GM12891 (cell line): ENCODE data around the gene ANKRD23. TPM values are rescaled to one million over a fixed set of nuclear protein-coding genes. Genes with fewer than 3 reads are reported as not detected.
A peak's percentile ranks its signal among the peaks of the same experiment; 100 is the strongest.
"Not testable (repeated sequence)": the region's sequence is repeated elsewhere in the genome, so short reads cannot be mapped to it uniquely, and the experiment has no call there.

Source experiments
- DNase-seq: peaks from one replicate; pipeline ENCODE4 v3.0.0; 2011; ENCODE audit warnings: low spot score; ENCODE audit not compliant: insufficient read length
- FAIRE-seq: peaks from 2 replicates; lab custom pipeline; 2011; peaks lifted over from hg19 to GRCh38; lab: Jason Lieb, UNC
- PAX5 ChIP-seq: IDR thresholded peaks from 2 replicates; pipeline ENCODE4 v1.6.1; 2011; ENCODE audit warnings: low read length, moderate library complexity, mild to moderate bottlenecking; ENCODE audit not compliant: insufficient read depth, severe bottlenecking
- POLR2A ChIP-seq: IDR thresholded peaks from 2 replicates; pipeline ENCODE4 v1.6.1; 2011; ENCODE audit warnings: low read depth, low read length, control low read depth
- POLR2AphosphoS5 ChIP-seq: IDR thresholded peaks from 2 replicates; pipeline ENCODE4 v1.6.1; 2011; ENCODE audit warnings: low read depth, low read length, control low read depth
- POU2F2 ChIP-seq: IDR thresholded peaks from 2 replicates; pipeline ENCODE4 v1.6.1; 2011; ENCODE audit warnings: low read depth, mild to moderate bottlenecking, control low read depth, low read length, moderate library complexity
- SPI1 ChIP-seq: IDR thresholded peaks from 2 replicates; pipeline ENCODE4 v1.6.1; 2011; ENCODE audit warnings: low read depth, low read length, control low read depth
- TAF1 ChIP-seq: IDR thresholded peaks from 2 replicates; pipeline ENCODE4 v1.6.1; 2011; ENCODE audit warnings: low read depth, low read length, control low read depth
- polyA plus RNA-seq: library from polyadenylated mRNA; unstranded; fragments of >200 nt; gene quantifications from one replicate; pipeline ENCODE4 v1.2.1, GENCODE V29; 2012; ENCODE audit warnings: low read depth, missing spikeins, inconsistent platforms; ENCODE audit not compliant: missing spikeins

ANKRD23 gene
- 2.2 TPM for polyA plus RNA-seq

DNA sequence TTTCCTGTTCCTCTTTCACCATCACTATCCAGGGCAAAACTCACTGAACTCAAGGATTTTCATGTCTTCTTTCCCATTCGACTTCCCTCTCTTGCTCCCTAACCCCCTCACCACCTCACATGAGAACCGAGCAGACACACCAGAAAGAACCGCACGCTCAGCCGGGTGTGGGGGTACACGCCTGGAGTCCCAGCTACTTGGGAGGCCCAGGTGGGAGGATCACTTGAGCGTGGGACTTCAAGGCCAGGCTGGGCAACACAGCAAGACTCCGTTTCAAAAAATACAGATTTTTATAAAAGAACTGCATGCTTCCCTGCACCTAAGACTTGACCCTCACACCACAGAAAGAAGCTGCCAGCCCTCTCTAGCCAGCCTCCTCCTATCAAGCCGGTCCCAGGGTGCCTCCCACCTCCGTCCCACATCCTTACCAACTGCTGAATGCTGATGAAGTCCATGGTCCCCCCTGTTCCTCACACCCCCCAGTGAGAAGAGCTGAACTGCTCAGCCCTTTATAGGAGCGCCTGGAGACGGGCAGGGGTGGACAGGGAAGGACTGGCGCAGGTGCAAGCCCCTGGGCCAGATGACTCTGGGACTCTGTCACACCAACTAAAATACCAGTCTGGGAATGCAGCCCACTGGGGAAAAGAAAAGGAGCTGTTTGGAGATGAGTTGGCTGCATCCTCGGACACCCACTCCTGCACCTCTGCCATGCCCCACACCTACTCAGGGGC lies at the start of gene ANKRD23:
Gene ANKRD23, minus strand, starts transcription at position 484 of the 731 bp plus-strand sequence. Its CDS starts 29 bp downstream, at position 455.
- DNase-seq (no peak), FAIRE-seq (no peak)
- TF ChIP-seq POU2F2 (no peak), PAX5 (no peak), POLR2A (no peak), TAF1 (no peak), POLR2AphosphoS5 (no peak), SPI1 (no peak)

DNA sequence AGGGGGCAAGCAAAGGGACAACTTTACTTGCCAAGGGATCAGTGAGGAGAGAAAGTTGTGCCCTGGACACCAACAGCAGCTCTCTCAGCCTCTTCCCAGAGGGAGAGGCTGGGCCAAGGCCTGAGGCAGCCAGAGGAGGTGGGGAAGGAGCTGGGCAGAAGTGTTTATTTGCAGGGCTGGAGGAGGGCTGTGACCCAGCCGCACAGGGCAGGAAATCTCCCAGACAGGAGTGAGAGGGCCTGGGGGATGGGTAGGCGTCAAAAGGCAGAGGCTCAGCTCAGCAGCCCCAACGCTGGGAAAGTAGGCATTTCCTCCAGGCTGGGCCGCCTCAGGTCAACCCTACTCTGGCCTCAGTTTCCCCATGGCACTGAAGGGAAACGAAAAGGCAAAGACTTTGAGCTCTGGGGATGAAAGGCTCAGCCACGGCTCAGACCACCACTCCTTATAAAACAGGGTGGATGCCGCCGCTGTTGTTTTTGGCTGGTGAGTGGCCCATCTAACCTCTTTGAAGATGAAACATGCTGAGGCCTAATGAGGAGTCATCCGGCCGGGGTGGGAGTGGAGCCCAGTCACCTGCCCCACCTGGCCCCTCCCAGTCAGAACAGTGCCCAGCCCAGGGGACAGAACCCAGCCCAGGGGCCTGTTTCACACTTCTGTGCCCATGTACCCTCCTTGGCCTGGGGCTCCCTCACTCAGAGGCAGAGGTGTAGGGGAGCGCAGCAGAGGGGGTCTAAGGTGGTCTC lies 47.9 kb upstream of the ANKRD23 start:
- FAIRE-seq, result no peak

DNA sequence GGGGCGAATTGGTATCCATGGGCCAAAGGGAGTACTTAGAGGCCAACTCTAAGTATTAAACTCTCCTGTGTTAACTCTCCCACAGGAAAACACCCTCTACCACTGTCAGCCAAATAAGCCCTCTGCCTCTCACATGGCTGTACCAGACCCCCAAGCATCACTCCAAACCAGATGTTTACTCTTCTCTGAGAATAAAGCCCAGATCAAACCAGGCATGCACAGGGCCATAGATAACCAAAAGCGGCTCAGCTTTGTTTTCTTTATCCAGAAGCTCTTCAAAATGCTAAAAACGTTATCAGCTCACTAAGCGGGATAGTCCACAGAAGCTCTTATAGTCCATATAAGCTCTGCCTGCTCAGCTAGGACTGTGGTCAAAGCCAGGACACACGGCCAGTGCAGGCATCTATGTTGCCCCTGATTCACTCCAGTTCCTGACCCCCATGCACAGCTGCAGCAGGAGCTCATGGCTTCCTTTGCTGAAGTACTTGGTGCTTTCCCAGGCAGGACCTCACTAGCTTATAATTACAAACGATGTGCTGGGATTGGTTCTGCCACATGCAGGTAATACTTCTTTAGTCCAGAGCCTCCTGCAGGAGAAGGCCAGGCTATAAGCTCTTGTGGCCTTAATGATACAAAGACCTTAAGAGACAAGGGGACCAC lies 47.0 kb upstream of the ANKRD23 start:
- DNase-seq, result no peak
- FAIRE-seq, result no peak
- TF ChIP-seq POLR2AphosphoS5 (no peak), TAF1 (no peak), POU2F2 (no peak), PAX5 (no peak), SPI1 (no peak), POLR2A (no peak)

More for the DNA sequence above, 47.9 kb upstream of the ANKRD23 start:
- no peak for DNase-seq
- TF ChIP-seq POLR2AphosphoS5 (no peak), POU2F2 (no peak), TAF1 (no peak), POLR2A (no peak), PAX5 (no peak), SPI1 (no peak)

DNA sequence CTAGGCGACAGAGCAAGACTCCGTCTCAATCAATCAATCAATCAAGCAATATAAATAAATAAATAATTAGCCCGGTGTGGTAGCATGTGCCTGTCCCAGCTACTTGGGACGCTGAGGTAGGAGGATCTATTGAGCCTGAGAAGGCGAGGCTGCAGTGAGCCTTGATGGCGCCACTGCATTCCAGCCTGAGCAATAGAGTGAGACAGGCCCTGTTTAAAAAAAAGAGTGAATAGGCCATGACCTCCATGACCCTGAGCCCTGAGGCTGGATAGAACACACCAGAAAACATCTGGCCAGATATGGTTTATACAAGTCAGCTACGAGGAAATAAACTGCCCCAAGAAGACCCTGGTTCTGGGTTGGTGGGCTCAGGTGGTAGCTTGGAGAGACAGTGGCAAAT lies 46.4 kb upstream of the ANKRD23 start:
- no peak for TF ChIP-seq TAF1
- no peak for TF ChIP-seq POLR2A
- no peak for TF ChIP-seq POU2F2
- TF ChIP-seq PAX5, result no peak
- TF ChIP-seq SPI1, result no peak
- TF ChIP-seq POLR2AphosphoS5, result no peak
- FAIRE-seq, result no peak
- no peak for DNase-seq

DNA sequence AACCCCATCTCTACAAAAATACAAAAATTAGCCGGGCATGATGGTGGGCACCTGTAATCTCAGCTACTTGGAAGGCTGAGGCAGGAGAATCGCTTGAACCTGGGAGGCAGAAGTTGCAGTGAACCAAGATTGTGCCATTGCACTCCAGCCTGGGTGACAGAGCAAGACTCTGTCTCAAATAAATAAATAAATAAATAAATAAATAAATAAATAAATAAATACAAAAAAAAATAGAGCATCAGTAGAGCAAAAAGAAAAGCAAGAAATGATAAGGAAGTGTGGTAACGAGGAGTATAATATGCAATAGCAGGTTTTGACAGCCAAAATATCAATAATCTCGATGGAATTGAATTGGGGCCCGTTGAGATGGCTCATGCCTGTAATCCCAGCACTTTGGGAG lies 45.7 kb upstream of the ANKRD23 start:
- not testable (repeated sequence) for DNase-seq, FAIRE-seq

DNA sequence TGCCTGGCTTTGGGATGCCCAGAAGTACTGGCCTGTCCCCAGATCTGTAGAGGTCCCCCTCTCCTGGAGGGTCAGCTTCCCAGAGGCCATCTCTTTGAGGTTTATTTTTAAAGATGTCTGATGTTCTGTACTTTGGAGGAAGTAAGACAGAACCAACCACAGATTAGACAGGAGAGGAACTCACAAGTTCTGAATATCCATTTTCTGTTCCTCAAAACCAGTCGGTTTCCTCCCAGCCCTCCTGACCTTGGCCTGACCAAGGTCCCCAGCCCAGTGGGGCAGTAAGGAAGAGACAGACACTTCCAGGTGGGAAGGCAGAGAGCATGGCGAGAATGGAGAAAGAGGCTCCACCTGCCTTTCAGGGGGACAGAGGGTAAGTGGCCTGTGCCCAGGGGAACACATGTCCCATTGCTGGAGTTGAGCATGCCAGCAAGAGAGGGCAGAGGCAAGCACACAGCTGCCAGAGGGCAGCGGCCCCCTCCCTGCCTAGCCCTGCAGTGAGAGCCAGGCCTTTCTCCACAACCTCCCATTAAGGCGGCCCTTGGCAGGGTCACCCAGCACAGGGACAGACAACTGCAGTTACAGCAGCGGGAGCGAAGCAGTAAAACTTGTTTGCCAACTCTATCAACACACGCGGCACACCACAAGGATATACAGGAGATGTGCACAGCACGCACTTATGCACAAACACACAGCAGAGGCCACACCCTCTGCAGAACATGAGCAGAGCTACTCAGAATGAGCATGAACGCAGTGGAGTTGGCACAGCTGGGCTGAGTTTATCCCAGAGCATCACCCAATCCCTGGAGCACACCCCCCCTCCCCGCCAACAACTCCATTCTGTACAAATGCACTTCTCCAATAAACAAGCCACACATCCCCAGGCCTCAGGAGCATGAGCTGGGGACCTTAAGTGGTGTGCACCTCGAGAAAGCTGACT lies 44.5 kb upstream of the ANKRD23 start:
- TF ChIP-seq POLR2A, result no peak
- TF ChIP-seq POLR2AphosphoS5, result no peak
- peak; percentile 63 for TF ChIP-seq SPI1
- no peak for TF ChIP-seq PAX5
- TF ChIP-seq POU2F2, result no peak
- no peak for TF ChIP-seq TAF1
- DNase-seq (no peak), FAIRE-seq (no peak)

DNA sequence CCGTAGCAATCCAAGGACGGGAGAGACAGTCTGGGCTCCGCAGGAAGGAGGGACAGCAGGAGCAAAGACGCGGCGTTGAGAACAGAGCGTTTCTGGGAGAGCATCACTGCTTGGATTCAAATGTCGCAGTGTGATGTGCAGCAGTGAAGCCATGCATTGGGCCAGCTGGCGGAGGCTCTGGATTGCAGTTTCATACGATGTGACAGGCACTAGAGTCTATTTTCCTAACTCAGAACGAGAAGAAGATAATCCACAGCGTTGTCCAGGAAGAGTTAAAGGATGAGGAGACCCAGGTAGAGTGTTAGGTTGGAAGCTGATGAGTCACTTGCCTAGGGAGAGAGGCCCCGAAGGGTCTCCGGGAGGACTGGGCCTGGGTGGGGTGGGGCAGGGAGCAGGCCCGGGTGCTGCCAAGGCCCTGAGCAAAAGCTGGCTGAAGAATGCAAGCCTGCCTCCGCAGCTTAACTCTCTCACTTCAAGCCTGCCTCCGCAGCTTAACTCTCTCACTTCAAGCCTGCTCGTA lies 43.7 kb upstream of the ANKRD23 start:
- DNase-seq (no peak), FAIRE-seq (no peak)
- no peak for TF ChIP-seq TAF1
- no peak for TF ChIP-seq POLR2A
- no peak for TF ChIP-seq PAX5
- TF ChIP-seq SPI1, result no peak
- TF ChIP-seq POU2F2, result no peak
- no peak for TF ChIP-seq POLR2AphosphoS5

DNA sequence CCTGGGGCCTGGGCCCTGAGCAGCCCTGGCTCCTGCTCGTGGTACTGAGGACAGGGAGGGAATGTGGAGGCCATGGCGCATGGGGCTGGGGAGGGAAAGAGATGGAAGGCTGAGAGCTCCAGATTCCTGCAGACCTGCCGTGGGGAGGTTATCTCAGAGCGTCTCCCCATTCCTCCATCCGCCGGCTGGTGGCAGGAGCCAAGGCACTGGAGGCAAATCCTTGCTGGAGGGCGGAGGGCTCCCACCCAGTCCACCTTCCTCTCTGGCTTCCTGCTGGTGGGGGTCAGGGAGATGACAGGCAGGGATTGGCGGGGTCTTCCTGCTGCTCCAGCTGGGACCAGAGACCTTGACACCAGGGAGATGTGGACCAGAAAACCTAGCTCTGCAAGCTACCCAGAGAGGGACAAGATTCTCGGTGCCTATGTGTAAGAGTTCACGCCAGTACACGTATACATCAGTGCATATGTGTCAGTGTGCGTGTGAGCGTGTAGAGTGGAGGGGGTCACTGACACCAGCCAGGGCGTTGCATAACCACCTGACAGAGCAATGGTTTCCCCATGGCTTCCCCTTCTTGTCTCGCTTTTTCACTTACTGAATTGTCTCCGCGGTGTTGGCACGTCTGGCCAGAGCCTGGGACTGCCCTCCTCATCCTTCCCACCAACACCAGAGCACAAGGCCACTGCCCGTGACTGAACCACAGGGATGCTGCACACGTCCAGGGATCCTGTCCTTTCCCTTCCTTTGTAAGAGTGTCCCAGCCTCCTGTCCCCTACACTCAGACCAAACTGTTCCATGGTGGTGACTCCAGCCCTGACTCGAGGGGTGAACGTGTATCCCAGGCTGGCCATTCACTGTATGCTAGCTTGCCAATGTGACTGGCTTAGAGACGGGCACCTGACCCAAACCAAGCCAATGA lies 41.9 kb upstream of the ANKRD23 start:
- FAIRE-seq, result no peak

More for the DNA sequence above, 41.9 kb upstream of the ANKRD23 start:
- DNase-seq, result no peak
- TF ChIP-seq SPI1 (no peak), POU2F2 (no peak), POLR2A (no peak), PAX5 (no peak), TAF1 (no peak), POLR2AphosphoS5 (no peak)
